ENCODE results near the gene MYG1.

Gene MYG1

GRCh38 chr12:53299454-53300180 lies at the start of gene MYG1:
Gene MYG1, plus strand, starts transcription at chr12:53299695. Its CDS starts 43 bp downstream, at chr12:53299738.
- peak; percentile 78 to 81 for DNase-seq

- peak; percentile 49 to 52 for DNase-seq
Measured at GRCh38 chr12:53251477-53252348, 47.8 kb upstream of the MYG1 start.

- DNase-seq = peak in 1 of 2 experiments; percentile 21
Measured at GRCh38 chr12:53252349-53252916, 47.1 kb upstream of the MYG1 start.

- no peak for DNase-seq
Measured at GRCh38 chr12:53253298-53253697, 46.2 kb upstream of the MYG1 start.

GRCh38 chr12:53254816-53255545 lies 44.5 kb upstream of the MYG1 start:
- no peak for DNase-seq

- peak; percentile 88 to 93 for DNase-seq
Measured at GRCh38 chr12:53255996-53256395, 43.5 kb upstream of the MYG1 start.

- DNase-seq = no peak
Measured at GRCh38 chr12:53258541-53259539, 40.7 kb upstream of the MYG1 start.

- DNase-seq = no peak
Measured at GRCh38 chr12:53259891-53260290, 39.6 kb upstream of the MYG1 start.

- no peak for DNase-seq
Measured at GRCh38 chr12:53265783-53266182, 33.7 kb upstream of the MYG1 start.

- peak; percentile 43 to 52 for DNase-seq
Measured at GRCh38 chr12:53267306-53267998, 32.0 kb upstream of the MYG1 start.

GRCh38 chr12:53267999-53268629 lies 31.4 kb upstream of the MYG1 start, which contains the start of gene ESPL1:
Gene ESPL1, plus strand, starts transcription at chr12:53268299. Its CDS starts 468 bp downstream, at chr12:53268767.
- peak; percentile 61 to 68 for DNase-seq

GRCh38 chr12:53268630-53269562 lies 30.6 kb upstream of the MYG1 start:
- no peak for DNase-seq

- no peak for DNase-seq
Measured at GRCh38 chr12:53274445-53274844, 25.1 kb upstream of the MYG1 start.

GRCh38 chr12:53276511-53276910 lies 23.0 kb upstream of the MYG1 start:
- no peak for DNase-seq

- DNase-seq = no peak
Measured at GRCh38 chr12:53277981-53278380, 21.5 kb upstream of the MYG1 start.

GRCh38 chr12:53279283-53279869 lies 20.1 kb upstream of the MYG1 start:
- no peak for DNase-seq

- DNase-seq = no peak
Measured at GRCh38 chr12:53279888-53280498, 19.5 kb upstream of the MYG1 start.

- no peak for DNase-seq
Measured at GRCh38 chr12:53286448-53286847, 13.0 kb upstream of the MYG1 start.
